ENCODE measurements around the gene SCD.
A peak's percentile ranks its signal among the peaks of the same experiment; 100 is the strongest.

Gene SCD

GRCh38 chr10:100340948-100341847, 5.8 kb upstream of the SCD start:
- no peak for DNase-seq

DNA sequence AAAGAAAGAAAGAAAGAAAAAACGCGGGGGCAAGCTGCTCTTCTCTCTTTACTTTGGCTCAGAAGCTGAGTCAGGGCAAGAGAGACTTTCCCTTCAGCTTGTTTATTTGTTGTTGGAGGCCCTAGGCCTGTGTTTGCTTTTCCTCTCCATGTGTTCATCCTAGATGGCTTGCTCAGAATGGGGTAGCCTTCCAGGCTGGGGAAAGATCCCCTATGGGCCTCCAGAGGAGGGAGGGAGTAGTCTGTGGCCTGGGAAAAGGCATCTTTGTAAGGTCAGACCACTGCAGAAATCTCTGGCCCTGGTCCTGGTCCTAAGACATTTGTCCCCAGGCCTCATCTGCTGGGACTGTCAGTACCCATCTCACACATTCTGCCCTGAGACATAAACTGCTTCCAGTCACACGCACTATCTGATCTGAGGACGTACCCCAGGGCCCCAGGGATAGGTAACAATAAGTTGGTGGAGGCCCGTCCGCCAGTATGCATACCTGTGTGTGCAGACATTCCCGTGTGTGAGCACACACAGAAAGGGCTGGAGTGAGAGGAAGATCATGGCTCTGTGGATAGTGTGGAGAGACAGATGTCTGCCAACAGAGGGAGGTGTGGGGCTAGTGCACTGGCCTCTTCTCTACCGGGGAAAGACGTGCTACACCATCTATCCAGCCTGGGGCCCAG, 4.9 kb upstream of the SCD start:
- peak in 1 of 2 experiments; percentile 41 for DNase-seq

DNA sequence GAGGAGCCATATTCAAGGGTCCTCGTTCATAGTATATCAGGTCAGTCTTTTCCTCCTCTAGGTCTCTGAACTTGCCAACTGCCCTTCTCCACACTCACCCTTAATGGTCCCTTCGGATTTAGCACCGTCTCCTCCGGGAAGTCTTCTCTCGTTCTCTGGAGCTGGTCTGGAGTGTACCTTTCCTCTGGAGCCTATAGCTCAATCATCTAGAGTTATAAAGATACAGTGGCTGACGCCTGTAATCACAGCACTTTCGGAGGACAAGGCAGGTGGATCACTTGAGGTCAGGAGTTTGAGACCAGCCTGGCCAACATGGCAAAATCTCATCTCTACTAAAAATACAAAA, 4.4 kb upstream of the SCD start:
- no peak for DNase-seq

GRCh38 chr10:100344241-100344788, 2.7 kb upstream of the SCD start:
- no peak for DNase-seq

DNA sequence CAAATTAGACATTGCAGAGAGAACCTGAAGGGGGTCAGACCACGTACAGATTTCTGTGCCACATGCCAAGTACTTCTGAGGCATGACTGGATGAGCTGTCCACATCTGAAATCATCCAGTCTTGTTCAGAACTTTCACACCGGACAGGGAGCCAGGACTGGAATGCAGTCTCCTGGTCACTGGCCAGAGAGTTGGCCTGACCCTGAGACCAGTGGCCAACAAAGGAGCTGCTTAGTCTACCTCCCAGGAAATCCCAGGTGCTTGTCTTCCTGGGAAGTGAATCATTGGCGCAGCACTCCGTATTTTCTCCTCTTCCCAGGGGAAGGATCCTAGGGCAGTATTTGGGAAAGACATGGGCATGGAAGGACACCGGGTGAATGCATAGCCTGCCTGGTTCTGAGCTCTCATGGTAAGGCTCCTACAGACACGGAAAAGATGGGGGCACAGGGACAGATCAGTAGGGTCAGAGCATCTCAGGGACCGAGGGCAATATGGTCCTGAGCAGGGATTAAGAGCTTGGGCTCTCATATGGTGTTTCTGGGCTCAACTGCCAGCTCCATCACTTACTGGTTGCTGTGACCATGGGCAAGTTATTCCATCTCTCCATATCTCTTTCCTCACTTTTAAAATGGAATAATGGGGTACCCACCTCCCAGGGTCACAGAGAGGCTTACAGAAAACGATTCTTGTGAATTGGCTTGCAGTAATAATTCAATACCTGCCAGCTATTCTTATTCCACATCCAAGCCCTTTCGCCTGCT, 1.3 kb upstream of the SCD start:
- no peak for DNase-seq

DNA sequence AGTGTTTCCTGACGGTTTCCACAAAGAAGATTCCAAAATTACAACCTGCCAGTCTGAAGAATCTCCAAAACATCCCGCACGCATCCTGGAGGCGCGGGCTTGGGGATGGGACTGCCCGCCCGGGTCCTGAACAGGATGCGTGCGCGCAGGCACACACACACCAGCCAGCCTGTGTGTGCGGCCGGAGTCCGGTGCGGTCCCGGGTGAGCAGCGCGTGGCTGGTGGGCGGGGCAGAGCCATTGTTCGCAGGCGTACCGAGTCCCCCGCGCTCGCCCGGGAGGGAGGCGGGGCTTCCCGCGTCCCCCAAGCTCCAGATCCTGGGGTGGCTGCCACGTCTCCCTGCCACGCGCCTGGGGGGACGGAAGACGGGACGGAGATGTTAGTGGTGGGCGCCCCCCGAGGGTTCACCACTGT, 675 bp upstream of the SCD start:
- DNase-seq = peak in 1 of 2 experiments; percentile 34

DNA sequence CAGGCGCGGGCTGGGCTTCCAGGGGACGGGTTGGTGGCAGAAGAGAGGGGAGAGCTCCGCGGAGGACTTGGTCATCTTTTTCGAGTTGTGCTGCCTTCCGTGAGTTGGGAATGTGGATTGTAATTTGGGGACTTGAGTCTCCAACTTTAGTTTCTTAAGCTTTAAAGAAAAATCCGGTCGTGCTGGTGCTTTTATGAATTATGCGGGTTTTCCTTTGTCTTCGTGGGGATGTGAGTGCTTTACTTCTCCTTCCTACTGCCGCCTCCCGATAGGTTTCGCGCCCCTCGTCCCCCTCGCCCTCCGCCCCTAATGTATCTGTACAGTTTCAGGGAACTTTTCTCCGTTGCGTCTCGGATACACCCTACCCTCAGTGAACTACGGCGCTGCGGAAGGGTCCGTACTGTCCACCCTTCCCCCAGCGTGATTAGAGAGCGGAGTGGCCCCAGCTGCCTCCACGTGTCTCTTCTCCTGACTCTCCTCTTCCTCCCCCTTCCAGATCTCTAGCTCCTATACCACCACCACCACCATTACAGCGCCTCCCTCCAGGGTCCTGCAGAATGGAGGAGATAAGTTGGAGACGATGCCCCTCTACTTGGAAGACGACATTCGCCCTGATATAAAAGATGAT, 649 bp downstream of the SCD start:
- no peak for DNase-seq

DNA sequence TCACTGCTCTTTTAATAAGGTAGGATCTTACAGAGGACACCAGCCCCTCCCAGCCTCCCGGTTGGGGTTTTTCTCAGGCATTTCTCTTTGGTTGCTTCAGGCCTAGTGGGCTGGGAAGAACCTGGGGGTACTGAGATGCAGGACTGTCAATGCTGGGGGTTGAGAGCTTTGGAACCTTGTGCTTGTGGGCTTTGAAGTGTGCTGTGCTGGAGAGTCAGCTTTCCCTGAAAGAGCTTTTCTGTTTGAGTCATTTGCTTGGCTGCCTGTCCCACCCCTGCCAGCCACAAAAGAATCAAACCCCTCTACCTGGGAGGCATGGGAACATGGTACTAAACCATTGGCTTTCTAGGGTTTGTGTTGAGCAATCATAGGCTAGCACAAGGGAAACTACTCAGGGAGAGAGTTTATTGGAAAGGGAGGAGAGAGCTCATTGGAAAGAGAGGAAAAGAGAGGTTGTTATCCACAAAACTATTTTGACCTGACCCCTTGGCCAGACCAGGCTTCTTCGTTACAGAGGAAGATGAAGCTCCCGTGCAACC, 1.4 kb downstream of the SCD start:
- no peak for DNase-seq

DNA sequence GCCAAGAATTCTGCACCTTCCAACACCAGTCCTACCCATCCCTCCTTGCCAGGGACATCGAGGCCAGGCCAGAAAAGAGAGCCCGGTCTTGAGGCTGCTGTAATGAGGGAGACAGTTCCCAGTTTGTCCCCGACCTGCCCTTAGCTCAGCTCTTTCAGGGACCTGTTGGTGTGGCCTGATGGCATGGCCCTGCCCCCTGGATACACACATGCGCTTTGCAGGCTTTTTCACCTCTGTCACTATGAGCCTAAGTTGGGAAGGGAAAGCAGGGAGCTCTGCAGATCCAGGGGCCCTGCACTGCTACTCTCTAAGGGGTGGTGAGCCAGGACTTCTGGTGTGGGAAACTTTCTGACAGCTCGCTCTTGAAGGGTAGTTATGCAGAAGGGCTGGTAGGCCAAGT, 2.1 kb downstream of the SCD start:
- DNase-seq = no peak

DNA sequence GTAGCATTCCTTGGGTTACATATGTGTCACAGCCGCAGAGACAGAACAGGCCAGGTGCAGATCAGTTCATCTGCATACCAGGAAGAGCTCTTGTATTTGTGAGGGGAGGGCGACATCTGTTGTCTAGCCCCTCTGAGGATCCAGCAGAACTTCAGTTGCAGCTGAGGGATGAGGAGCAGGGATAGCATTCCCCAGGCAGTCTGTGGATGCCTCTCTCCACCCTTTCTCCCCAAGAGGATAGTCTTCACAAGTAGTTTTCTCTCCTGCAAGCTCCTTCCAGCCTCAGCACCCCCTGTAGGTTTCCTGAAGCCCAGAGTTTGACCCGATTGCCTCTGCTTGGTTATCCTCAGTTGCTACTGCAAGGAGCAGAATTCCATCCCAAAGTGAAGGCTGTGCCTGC, 2.6 kb downstream of the SCD start:
- DNase-seq = no peak

GRCh38 chr10:100350914-100351485, 4.0 kb downstream of the SCD start:
- no peak for DNase-seq

- DNase-seq = no peak
Observed at GRCh38 chr10:100353770-100354485, 6.9 kb downstream of the SCD start.

DNA sequence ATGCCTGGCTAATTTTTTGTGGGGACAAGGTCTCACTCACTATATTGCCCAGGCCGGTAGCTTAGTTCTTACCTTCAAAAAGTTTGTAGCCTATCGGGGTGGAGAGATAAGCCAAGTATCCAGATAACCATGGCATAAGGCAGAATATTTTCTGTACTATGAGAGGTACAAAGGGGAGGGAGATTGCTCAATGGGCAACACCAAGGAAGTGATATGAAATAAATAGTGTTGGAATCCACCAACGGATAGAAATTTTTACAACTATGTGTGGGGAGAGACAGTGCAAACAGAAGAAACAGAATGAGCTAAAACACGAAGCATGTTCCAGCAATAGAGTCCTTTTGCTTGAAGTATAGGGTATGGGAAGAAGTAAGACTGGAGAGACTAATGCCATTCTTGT, 8.1 kb downstream of the SCD start:
- no peak for DNase-seq

GRCh38 chr10:100356067-100357017, 9.3 kb downstream of the SCD start:
- no peak for DNase-seq

GRCh38 chr10:100357059-100357858, 10.2 kb downstream of the SCD start:
- DNase-seq = no peak

DNA sequence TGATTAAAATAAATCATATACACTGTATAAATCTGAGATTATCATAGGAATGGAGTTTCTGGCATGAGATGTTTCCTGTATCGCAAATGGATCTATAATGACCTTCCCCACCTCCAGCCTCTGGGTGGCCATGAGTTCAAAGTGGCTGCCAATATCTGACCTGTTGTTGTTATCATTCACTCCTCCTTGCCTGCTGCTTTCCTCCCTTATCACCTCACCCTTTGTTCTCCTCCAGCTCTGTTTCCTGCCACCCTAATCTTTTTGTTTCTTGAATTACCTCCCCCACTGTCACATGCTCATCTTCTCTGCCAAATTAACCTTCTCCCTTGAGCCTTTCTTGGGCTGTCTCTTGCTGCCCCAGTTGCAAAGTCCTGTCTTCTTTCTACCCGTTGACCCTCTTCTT, 12.0 kb downstream of the SCD start:
- DNase-seq = no peak

- no peak for DNase-seq
Observed at GRCh38 chr10:100359529-100360150, 12.6 kb downstream of the SCD start.

DNA sequence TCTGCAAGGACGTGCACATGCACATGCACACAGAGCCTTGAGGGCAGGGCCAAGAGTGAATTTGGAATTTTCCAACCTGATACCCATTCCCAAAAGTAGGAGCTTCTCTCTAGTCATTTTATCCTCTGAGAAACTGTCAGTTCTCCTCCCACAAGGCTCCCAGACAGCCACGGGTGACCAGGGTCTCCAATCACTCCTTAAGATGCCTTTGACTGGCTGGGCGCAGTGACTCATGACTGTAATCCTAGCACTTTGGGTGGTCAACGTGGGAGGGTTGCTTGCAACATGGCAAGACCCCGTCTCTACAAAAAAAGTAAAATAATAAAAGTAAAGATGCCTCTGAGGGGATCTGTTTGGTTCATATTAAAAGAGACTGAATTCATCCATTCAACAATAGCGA, 13.2 kb downstream of the SCD start:
- DNase-seq = no peak

Measured in SW 1271 (cell line).